HG03103 (cell line): Measurements from ENCODE around the gene AQP7.
"Not testable (repeated sequence)": the region's sequence is repeated elsewhere in the genome, so short reads cannot be mapped to it uniquely, and the experiment has no call there.

Experiments used
- ATAC-seq: cut with Tn5 transposase; IDR thresholded peaks from one replicate; pipeline ENCODE4 v1.9.1; 2021; ENCODE audit warnings: low read depth; ENCODE audit not compliant: unreplicated experiment

AQP7 gene

GRCh38 chr9:33402371-33402770 lies at the start of gene AQP7:
AQP7 (minus strand) TSS chr9:33402568; CDS start chr9:33401262, 1,306 bp downstream.
- not testable (repeated sequence) for ATAC-seq

DNA sequence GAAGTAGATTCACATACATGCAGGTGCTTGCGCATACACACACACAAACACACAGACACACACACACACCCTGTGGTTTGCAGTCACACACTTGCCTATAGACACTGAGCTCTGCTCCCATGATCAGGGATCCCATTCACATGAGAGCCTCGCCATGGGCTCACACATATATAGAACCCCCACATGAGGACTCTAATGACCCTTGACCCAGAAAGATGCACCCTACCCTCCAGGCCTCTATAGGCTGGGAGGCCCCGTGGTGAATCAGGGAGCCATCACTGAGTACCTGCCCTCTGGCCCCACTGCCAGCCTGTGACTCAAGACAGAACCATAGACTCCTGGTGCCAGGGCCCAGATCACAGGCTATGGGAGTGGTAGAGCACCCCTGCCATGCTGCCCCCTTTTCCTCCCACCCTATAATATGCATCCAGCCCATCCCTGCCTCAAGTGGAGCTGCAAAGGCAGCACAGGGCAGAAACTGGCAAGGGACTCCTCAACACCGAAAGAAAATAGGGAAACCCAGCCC lies 48.3 kb upstream of the AQP7 start:
- ATAC-seq: no peak

DNA sequence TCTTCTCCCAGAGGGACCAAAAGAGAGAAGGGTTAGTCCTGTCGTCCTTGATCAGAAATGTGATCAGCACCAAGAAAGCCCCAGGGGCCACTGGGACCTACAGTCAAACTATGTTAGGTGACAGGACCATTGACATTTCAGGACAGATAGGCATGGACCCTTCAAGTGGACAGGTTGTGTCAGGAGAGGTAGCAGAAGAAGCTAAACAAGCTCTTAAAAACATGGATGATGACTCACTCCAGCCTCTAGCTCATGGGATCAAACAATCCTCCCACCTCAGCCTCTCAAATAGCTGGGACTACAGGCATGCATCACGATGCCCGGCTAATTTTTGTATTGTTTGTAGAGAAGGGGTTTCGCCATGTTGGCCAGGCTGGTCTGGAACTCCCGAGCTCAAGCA lies 47.3 kb upstream of the AQP7 start:
- no peak for ATAC-seq

- ATAC-seq: no peak
Measured at GRCh38 chr9:33447799-33448553, 45.6 kb upstream of the AQP7 start.

- no peak for ATAC-seq
Measured at GRCh38 chr9:33446946-33447798, 44.8 kb upstream of the AQP7 start, which contains the start of gene AQP3. AQP3 (minus strand) TSS chr9:33447593; CDS start chr9:33447530, 63 bp downstream.

GRCh38 chr9:33446240-33446945 lies 44.0 kb upstream of the AQP7 start:
- ATAC-seq: peak; percentile 71

- no peak for ATAC-seq
Measured at GRCh38 chr9:33445389-33446239, 43.2 kb upstream of the AQP7 start.

DNA sequence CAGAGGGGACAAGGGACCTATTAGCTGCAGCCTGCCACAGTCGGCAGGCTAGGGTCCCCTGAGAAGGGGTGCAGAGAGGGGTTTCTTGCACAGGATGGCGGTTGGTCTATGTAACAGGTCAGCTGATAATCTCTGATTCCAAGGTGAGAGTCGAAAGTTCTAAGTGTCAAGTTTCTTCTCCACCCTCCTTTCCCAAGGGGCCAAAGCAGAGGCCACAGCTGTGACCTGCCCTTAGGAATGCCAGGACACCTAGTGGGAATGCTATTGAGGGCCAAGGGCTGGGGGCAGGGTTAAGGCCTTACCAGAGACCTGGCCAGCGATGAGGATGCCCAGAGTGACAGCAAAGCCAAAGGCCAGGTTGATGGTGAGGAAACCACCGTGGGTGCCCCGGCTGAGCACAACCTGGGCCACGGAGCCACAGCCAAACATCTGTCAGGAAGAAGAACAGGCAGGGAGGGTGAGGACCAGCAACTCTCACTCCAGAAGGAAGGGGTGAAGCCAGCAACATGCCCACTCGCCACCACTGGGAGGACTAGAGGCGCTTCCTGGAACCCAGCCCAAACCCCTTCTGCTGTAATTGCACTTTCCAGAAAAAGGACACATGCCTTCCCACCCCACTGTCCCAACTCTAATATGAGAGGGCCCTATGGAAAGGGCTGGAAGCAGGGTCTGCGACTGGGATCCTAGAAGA lies 41.2 kb upstream of the AQP7 start:
- no peak for ATAC-seq

DNA sequence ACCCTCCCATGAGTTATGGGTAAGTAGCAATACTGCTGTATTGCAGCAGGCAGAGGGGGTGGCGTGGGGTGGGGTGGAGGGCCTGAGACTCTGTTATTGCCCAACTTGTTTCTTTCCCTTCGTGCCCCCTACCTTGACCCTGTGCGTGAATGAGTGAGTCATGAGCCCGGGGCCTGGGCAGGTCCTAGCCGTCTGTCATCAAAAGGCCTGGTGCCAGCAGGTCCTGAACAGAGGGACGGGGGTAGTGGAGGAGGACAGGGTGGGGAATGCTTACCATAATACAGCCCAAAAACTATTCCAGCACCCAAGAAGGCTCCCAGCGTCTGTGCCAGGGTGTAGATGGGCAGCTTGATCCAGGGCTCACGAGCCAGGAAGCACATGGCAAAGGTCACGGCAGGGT lies 40.7 kb upstream of the AQP7 start:
- ATAC-seq: no peak

DNA sequence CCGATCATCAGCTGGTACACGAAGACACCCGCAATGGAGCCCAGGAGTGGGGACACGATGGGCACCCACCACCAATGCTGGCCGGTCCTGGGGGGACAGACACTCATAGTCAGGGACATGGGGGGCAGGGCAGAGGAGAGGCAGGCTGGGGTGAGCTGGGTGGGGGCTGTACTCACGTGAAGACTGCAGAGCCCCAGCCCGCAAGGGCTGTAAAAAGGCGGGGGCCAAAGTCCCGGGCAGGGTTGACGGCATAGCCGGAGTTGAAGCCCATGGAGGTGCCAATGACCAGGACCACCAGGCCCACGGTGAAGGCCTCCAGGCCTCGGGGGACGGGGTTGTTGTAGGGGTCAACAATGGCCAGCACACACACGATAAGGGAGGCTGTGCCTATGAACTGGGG lies 39.8 kb upstream of the AQP7 start:
- ATAC-seq: no peak

- ATAC-seq: no peak
Measured at GRCh38 chr9:33440609-33441008, 38.2 kb upstream of the AQP7 start.

GRCh38 chr9:33440204-33440603 lies 37.8 kb upstream of the AQP7 start:
- ATAC-seq: no peak

- ATAC-seq: no peak
Measured at GRCh38 chr9:33439731-33440130, 37.4 kb upstream of the AQP7 start.

GRCh38 chr9:33438926-33439680 lies 36.7 kb upstream of the AQP7 start:
- ATAC-seq: no peak

DNA sequence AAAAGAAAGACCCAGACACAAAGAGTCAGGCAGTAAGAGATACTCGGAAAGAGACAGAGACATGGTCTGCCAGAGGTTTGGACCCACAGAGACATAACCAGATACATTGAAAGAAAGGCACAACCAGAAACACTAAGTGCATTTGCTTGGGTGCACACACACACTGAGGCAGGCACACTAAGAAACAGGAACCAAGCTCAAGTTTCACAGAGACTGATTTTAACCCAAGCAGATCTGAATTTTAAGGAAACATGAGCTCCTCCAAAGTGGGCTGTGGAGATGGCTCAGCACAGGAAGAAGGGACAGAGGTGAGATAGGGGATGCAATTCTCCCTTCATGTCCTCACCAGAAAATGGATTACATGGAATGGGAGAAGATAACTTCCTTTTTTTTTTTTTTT lies 35.5 kb upstream of the AQP7 start:
- no peak for ATAC-seq

DNA sequence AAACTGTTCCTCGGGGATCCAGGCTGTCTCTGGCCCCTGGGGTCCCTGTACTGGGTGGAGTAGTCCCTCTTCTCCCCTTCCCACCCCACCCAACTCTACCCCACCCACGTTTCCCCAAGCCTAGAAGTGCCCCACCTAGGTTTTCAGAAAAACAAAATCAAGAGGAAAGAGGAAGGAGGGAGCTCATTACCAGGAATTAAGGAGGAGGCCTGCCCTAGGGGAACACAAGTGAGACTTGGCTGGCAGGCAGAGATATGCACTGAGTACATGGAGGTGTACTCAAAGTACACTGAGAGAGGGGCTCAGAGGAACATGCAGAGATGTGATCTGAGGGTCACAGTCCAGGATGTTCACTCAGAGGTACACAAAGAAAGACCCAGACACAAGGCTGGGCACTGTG lies 34.8 kb upstream of the AQP7 start:
- no peak for ATAC-seq

- no peak for ATAC-seq
Measured at GRCh38 chr9:33436445-33436844, 34.1 kb upstream of the AQP7 start.

GRCh38 chr9:33435821-33436277 lies 33.5 kb upstream of the AQP7 start:
- ATAC-seq: no peak
